Panc1 (cell line): Measurements from ENCODE around the gene SIGLEC1. TPM values are rescaled to one million over a fixed set of nuclear protein-coding genes. Genes with fewer than 3 reads are reported as not detected.

Experiments used
- ATAC-seq: fragments of 200-7000 bp; cut with Tn5 transposase; 2 replicates; pipeline ENCODE4 v1.9.1; 2020; ENCODE audit warnings: mild to moderate bottlenecking, moderate library complexity
- BruUV-seq: library from RNA; stranded (reverse); fragments of 400-500 nt; replicated peaks from 2 replicates; lab custom pipeline; 2021; lab: Mats Ljungman, UMichigan
- CTCF ChIA-PET: fragments of 300-600 bp; sonication (Branson Sonifier 250); formaldehyde crosslinking; loops from one replicate; lab custom pipeline; 2022; ENCODE audit warnings: antibody characterized with exemption; lab: Charles Lee
- POLR2A ChIA-PET: fragments of 300-600 bp; sonication (Branson Sonifier 250); formaldehyde crosslinking; loops from one replicate; lab custom pipeline; 2022; ENCODE audit warnings: antibody characterized with exemption; lab: Charles Lee
- DNase-seq: peaks from one replicate; pipeline ENCODE4 v3.0.0-alpha.2; 2010; ENCODE audit warnings: low read depth, low spot score
- H3K27ac ChIP-seq: 2 replicates; pipeline ENCODE4 v1.5.1; 2011; ENCODE audit warnings: mild to moderate bottlenecking, low read length, inconsistent platforms
- H3K27me3 ChIP-seq: fragments of 200-500 bp; sonication (Bioruptor generic); 2 replicates; pipeline ENCODE4 v1.6.0; 2014; ENCODE audit warnings: low read length, inconsistent platforms; ENCODE audit not compliant: control insufficient read depth, insufficient read depth
- H3K36me3 ChIP-seq: fragments of 200-500 bp; sonication (Bioruptor generic); 2 replicates; pipeline ENCODE4 v1.5.1; 2014; ENCODE audit warnings: inconsistent platforms, mild to moderate bottlenecking, low read length, moderate library complexity; ENCODE audit not compliant: control insufficient read depth, insufficient read depth
- H3K4me1 ChIP-seq: 2 replicates; pipeline ENCODE4 v1.5.1; 2011; ENCODE audit warnings: inconsistent platforms, mild to moderate bottlenecking, low read length, moderate library complexity; ENCODE audit not compliant: control insufficient read depth, insufficient read depth
- H3K4me3 ChIP-seq, 2 experiments: 2 replicates each; pipeline ENCODE4 v1.5.1; 2011 to 2012; ENCODE audit warnings: low read depth in 2 of 2, low read length in 2 of 2, mild to moderate bottlenecking in 2 of 2, inconsistent platforms in 1 of 2, moderate library complexity in 1 of 2
- H3K9me3 ChIP-seq: fragments of 200-500 bp; sonication (Bioruptor generic); 2 replicates; pipeline ENCODE4 v1.5.1; 2014; ENCODE audit warnings: low read depth, mild to moderate bottlenecking, inconsistent platforms, low read length, moderate library complexity; ENCODE audit not compliant: control insufficient read depth, insufficient read depth
- CTCF ChIP-seq: fragments of 450-650 bp; IDR thresholded peaks from 2 replicates; pipeline ENCODE4 v1.5.1; 2017; ENCODE audit warnings: mild to moderate bottlenecking
- POLR2AphosphoS5 ChIP-seq: IDR thresholded peaks from 2 replicates; pipeline ENCODE4 v1.6.1; 2012; ENCODE audit warnings: mild to moderate bottlenecking, low read depth, low read length, moderate library complexity
- SIN3A ChIP-seq: IDR thresholded peaks from 2 replicates; pipeline ENCODE4 v1.6.1; 2012; ENCODE audit warnings: low read depth, mild to moderate bottlenecking, low read length, moderate library complexity, borderline replicate concordance; ENCODE audit not compliant: insufficient read depth
- TCF7L2 ChIP-seq: IDR thresholded peaks from 2 replicates; pipeline ENCODE4 v1.6.1; 2011; ENCODE audit warnings: mild to moderate bottlenecking, low read depth, low read length, inconsistent platforms
- in situ Hi-C: cut with HindIII; loops from 2 replicates; pipeline ENCODE4 v1.10.0; 2016; ENCODE audit warnings: low sequenced_read_pairs, low pct_unique_long_range_greater_than_20kb
- intact Hi-C: fragments of 100-400 bp; cut with micrococcal nuclease; formaldehyde crosslinking; loops from one replicate; pipeline ENCODE4 v1.10.0; 2022; ENCODE audit not compliant: unreplicated experiment
- total RNA-seq: library from RNA; stranded (reverse); gene quantifications from one replicate; pipeline ENCODE4 v1.2.1, GENCODE V29; 2021; ENCODE audit not compliant: unreplicated experiment
- TF ChIP-seq, protein P1 (sequence below), 2 experiments: IDR thresholded peaks; 2 replicates each; pipeline ENCODE4 v1.6.1; 2011 to 2012; ENCODE audit warnings: low read depth in 2 of 2, control low read depth in 1 of 2, low read length in 1 of 2, mild to moderate bottlenecking in 1 of 2, moderate library complexity in 1 of 2; ENCODE audit not compliant: insufficient read depth in 1 of 2

SIGLEC1 gene
- total RNA-seq, 1 experiment from 2014 or later, result 0.03 TPM

DNA sequence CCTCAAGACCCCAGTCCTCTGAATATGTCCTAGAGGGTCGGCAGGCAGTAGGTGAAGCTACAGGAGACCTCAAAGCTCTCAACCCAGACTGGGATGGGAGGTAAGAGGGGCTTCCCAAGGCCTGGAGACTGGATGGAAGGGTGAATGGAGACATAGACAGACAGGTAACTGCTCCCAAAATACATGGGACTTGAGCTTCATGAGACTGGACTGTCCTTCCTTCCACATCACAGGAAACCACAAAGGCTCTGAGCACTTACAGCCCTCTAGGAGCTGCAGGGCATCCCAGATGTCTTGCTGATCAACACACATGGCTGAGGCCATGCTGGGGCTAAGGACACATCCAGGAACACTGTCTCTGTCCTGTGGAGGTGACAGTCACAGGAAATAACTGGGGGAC lies 31.6 kb upstream of the SIGLEC1 start:
- TF ChIP-seq SIN3A (no peak), CTCF (no peak), TCF7L2 (no peak), POLR2AphosphoS5 (no peak)
- TF ChIP-seq, protein P1, sequence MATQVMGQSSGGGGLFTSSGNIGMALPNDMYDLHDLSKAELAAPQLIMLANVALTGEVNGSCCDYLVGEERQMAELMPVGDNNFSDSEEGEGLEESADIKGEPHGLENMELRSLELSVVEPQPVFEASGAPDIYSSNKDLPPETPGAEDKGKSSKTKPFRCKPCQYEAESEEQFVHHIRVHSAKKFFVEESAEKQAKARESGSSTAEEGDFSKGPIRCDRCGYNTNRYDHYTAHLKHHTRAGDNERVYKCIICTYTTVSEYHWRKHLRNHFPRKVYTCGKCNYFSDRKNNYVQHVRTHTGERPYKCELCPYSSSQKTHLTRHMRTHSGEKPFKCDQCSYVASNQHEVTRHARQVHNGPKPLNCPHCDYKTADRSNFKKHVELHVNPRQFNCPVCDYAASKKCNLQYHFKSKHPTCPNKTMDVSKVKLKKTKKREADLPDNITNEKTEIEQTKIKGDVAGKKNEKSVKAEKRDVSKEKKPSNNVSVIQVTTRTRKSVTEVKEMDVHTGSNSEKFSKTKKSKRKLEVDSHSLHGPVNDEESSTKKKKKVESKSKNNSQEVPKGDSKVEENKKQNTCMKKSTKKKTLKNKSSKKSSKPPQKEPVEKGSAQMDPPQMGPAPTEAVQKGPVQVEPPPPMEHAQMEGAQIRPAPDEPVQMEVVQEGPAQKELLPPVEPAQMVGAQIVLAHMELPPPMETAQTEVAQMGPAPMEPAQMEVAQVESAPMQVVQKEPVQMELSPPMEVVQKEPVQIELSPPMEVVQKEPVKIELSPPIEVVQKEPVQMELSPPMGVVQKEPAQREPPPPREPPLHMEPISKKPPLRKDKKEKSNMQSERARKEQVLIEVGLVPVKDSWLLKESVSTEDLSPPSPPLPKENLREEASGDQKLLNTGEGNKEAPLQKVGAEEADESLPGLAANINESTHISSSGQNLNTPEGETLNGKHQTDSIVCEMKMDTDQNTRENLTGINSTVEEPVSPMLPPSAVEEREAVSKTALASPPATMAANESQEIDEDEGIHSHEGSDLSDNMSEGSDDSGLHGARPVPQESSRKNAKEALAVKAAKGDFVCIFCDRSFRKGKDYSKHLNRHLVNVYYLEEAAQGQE (IDR thresholded peaks at IDR 0.05; ENCODE audit: insufficient read depth in 1 of 2, low read depth in 2 of 2, low read length in 1 of 2), result no peak
- no peak for ATAC-seq
- CTCF ChIA-PET, result no interaction called here
- Histone ChIP-seq H3K9me3 (no peaks in the 10 kb centered on the region), H3K4me1 (no peaks in the 10 kb centered on the region; the same call in 1 of the 2 replicates), H3K27ac (no peak overlapping the region), H3K27me3 (no peaks in the 10 kb centered on the region), H3K4me3 (no peak overlapping the region), H3K36me3 (no peaks in the 10 kb centered on the region)
- POLR2A ChIA-PET, result no interaction called here
- DNase-seq, result no peak
- BruUV-seq, result no TSS peak
- intact Hi-C loops, result loop anchor here (10.0 kb wide), 1 partner anchor 69 kb away; no protein-coding TSS in a partner anchor
- in situ Hi-C loops, result no loop called here

- ChIA-PET CTCF (interaction anchor here (0.7 kb wide), 1 partner anchor 33 kb away, joined by 3 read pairs; no protein-coding TSS in a partner anchor), POLR2A (interaction anchor here (0.6 kb wide), 1 partner anchor 14 kb away, joined by 6 read pairs; no protein-coding TSS in a partner anchor)
- peaks cover 5% of the 10 kb centered on the region for H3K4me1 ChIP-seq
- DNase-seq (no peak), ATAC-seq (no peak)
- H3K27ac ChIP-seq, result no peak overlapping the region
- H3K36me3 ChIP-seq, result no peaks in the 10 kb centered on the region
- H3K27me3 ChIP-seq, result no peaks in the 10 kb centered on the region
- no peak overlapping the region for H3K4me3 ChIP-seq
- H3K9me3 ChIP-seq, result no peaks in the 10 kb centered on the region
- intact Hi-C loops, result loop anchor here (10.0 kb wide), 1 partner anchor 68 kb away; no protein-coding TSS in a partner anchor
- in situ Hi-C loops, result no loop called here
- BruUV-seq, result no TSS peak
- TF ChIP-seq POLR2AphosphoS5, result no peak
- TF ChIP-seq, protein P1 (IDR thresholded peaks at IDR 0.05; ENCODE audit: insufficient read depth in 1 of 2, low read depth in 2 of 2, low read length in 1 of 2), result no peak
- no peak for TF ChIP-seq TCF7L2
- no peak for TF ChIP-seq CTCF
These were observed 30.9 kb upstream of the SIGLEC1 start for GRCh38 chr20:3743251-3743650.
